ENCODE results near the gene CLTC.

CLTC gene

DNA sequence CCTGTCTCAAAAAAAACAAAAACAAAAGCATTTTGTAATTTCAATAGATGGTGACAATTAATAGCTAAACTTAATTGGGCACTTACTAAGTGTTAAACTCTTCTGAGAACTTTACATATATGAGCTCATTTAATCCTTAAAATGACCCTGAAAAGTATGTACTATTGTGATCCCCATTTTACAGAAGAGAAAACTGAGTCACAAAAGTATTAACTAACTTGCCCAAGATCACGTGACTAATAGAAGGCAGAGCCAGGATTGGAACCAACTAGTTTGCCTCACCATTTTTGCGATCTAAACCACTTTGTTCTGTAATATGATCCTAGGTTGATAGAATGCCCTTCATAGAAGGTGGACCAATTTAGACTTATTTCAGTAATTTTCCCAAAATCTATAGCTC lies 114.0 kb downstream of the CLTC start:
- DNase-seq: no peak

DNA sequence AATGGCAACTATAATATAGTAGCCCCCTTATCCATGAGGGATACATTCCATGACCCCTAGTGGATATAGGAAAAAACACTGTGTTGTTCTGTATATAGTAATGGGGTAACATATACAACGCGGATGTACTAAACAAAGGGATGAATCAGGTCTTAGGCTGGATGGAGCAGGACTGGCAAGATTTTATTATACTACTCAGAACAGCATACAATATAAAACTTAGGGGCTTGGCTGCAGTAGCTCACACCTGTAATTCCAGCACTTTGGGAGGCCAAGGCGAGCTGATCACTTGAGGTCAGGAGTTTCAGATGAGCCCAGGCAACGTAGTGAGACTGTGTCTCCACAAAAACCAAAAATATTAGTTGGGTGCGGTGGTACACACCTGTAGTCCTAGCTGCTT lies 114.5 kb downstream of the CLTC start:
- DNase-seq: no peak

DNA sequence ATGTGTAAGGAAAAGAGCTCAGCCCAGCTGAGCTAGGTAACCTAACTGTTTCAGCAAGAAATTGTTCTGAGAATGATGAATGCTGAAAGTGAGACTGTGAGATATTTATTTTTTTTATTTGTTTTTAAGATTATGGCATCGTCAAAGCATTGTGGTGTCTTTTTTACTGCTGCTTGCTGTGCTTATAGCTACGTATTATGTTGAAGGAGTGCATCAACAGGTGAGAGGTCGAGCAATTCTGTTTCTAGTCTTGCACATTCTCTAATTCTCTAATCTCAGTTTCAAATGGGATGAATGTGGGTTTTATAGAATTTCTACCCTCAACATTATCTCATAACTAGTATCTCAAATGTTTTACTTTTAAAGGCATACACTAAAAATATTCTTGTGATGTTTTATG lies 117.6 kb downstream of the CLTC start:
- no peak for DNase-seq

DNA sequence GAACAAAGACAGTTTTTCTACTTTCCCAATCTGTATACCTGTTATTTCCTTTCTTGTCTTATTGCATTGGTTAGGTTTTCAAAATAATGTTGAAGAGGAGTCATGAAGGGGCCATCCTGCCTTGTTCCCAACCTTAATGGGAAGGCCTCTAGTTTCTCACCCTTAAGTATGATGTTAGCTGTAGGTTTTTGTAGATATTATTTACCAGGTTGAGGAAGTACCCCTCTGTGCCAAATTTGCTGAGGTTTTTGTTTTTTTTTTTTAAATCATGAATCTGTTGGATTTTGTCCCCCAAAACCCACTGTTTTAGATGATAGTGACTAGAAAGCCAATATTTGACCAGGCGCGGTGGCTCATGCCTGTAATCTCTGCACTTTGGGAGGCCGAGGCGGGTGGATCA lies 124.1 kb downstream of the CLTC start:
- DNase-seq: no peak

DNA sequence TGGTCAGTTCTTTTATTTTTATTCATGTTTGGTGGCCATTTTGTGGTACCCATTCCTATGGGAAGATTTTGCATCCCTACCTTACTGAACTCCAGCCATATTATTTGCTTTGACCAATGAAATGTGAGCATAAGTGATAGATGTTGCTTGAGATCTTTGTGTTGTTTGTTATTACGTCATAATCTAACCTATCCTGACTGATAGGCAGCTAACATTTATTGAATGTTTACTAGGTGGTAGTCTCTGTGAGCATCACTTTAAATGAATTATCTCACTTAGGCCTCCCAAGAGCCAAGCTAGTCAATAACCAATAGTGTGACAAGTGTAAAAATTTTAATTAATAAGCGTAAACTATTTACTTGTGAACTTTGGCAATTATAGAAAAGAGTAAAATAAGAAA lies 125.3 kb downstream of the CLTC start:
- no peak for DNase-seq
